C4-2B (cell line): ENCODE results near the gene CYP27C1.

ENCODE experiments used
- H3K27ac ChIP-seq: fragments of 450-650 bp; 2 replicates; pipeline ENCODE4 v1.5.1; 2017
- CTCF ChIP-seq: fragments of 450-650 bp; conservative IDR thresholded peaks from 2 replicates; pipeline ENCODE4 v1.5.1; 2017; ENCODE audit warnings: mild to moderate bottlenecking
- ZFX ChIP-seq: fragments of 450-650 bp; IDR thresholded peaks from 2 replicates; pipeline ENCODE4 v1.6.1; 2017

CYP27C1 gene

GRCh38 chr2:127220102-127220767 lies at the start of gene CYP27C1:
TSS of gene CYP27C1 (minus strand) at chr2:127220299. CDS start at chr2:127220270, 29 bp downstream.
- no peak within 1 kb of the TSS for H3K27ac ChIP-seq
- TF ChIP-seq CTCF (no peak), ZFX (no peak)

DNA sequence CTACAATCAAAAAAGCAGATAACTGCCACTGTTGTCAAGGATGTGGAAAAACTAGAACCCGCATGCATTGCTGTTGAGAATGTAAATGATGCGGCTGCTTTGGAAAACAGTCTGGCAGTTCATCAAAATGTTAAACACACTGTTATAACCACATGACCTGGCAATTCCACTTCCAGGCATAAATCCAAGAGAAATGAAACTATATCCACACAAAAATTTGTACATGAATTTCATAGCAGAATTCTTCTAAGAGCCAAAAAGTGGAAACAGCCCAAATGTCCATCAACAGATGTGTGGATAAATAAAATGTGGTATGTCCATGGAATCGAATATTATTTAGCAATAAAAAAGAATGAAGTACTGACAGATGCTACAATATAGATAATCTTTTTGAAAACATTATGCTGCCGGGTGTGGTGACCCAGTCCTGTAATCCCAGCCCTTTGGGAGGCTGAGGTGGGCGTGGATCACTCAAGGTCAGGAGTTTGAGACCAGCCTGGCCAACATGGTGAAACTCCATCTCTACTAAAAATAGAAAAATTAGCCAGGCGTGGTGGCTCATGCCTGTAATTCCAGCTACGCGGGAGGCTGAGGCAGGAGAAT lies 41.8 kb upstream of the CYP27C1 start:
- no peak overlapping the region for H3K27ac ChIP-seq
- TF ChIP-seq ZFX: no peak
- no peak for TF ChIP-seq CTCF

DNA sequence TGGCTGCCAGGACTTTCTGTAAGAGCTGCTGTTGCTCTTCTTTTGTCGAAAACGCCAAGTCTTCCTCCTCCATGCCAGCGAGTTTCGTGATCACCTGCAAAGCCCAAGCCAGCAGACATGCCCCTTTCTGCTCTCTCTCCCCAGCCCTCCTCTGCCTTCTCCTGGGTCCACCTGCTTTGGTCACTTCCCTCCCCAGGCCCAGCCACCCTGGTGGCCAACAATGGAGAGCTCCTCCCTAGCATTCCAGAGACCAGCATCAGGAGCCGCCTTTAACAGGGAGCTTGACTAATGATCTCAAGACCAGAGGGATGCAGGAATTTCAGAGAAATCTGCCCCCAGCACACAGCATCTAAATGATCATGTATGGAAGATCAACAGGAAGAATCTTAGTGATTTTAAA lies 39.3 kb upstream of the CYP27C1 start:
- no peak for TF ChIP-seq CTCF
- no peak for TF ChIP-seq ZFX
- no peak overlapping the region for H3K27ac ChIP-seq

GRCh38 chr2:127256866-127257265 lies 36.8 kb upstream of the CYP27C1 start:
- H3K27ac ChIP-seq: no peak overlapping the region
- no peak for TF ChIP-seq CTCF
- TF ChIP-seq ZFX: no peak

DNA sequence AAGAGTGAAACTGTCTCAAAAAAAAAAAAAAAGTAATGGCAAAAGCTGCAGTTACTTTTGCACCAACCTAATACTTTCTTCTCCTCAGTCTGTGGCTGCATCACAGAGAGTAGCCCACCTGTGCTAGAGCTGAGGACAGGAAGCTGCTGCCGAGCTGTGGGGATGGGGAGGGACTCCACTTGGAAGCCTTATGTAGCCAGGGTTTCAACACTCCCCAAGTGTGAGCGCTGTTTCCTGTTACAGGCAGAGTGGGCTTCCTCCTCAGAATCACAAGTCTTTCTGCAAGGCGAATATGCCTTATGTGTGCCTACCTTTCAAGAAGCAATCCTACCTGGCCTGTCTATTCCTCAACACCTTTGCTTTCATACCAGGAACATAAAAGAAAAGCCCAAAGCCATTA lies 36.3 kb upstream of the CYP27C1 start:
- TF ChIP-seq CTCF: no peak
- no peak for TF ChIP-seq ZFX

DNA sequence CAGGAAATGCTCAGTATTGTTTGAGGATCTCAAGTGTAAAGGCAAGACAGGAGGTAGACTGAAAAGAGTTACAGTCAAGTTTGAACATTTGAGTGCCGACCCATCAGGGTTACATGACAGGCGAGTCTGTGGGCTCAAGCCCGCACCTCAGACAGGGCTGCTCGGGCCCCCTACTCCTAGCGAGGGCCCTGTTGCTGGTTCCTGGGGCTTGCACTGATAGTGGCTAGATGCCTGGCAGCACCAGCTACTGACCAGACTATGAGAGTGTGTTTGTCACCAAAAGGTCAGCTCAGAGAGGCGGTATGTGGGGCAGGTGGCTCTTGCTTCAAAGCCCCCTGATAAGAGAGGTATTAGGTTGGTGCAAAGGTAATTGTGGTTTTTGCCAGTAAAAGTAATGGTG lies 35.6 kb upstream of the CYP27C1 start:
- TF ChIP-seq CTCF (no peak), ZFX (no peak)
- H3K27ac ChIP-seq: no peak overlapping the region

More for the DNA sequence above, 36.3 kb upstream of the CYP27C1 start:
- H3K27ac ChIP-seq: no peak overlapping the region

DNA sequence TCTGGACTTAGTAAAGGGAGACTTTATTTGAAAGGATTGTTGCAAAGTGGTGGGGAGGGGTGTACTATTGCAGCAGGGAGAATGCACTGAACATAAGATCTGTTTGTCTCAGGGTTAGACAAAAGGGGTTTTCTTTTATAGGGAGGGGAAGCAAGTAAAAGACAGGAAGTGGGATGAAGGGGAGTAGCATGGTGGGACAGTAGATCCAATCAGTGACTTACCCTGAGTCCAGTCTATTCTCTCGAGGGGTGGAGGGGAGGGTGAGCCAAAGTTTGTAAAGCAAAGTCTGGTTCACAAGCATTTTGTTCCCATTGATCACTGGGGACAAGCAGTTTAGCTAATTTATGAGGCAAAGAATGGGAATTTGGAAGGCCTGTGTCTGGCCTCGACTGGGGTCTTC lies 35.0 kb upstream of the CYP27C1 start:
- H3K27ac ChIP-seq: no peak overlapping the region
- TF ChIP-seq CTCF (no peak), ZFX (no peak)
